ENCODE measurements around the gene FA2H.
"Not testable (repeated sequence)": the region's sequence is repeated elsewhere in the genome, so short reads cannot be mapped to it uniquely, and the experiment has no call there.

Gene FA2H

GRCh38 chr16:74811911-74812310 is 37.3 kb upstream of the FA2H start:
- H3K27me3 ChIP-seq (ENCODE audit: insufficient read depth, poor library complexity, severe bottlenecking) = no peaks in the 10 kb centered on the region
- TF ChIP-seq SPI1 (IDR thresholded peaks at IDR 0.05; ENCODE audit: borderline replicate concordance, low read depth) (no peak), CTCF (IDR thresholded peaks at IDR 0.05; ENCODE audit: insufficient read depth, low read length) (no peak), POLR2AphosphoS5 (IDR thresholded peaks at IDR 0.05; ENCODE audit: low read depth) (no peak), GABPA (IDR thresholded peaks at IDR 0.05; ENCODE audit: low read depth) (no peak)
- TF ChIP-seq, protein P1, sequence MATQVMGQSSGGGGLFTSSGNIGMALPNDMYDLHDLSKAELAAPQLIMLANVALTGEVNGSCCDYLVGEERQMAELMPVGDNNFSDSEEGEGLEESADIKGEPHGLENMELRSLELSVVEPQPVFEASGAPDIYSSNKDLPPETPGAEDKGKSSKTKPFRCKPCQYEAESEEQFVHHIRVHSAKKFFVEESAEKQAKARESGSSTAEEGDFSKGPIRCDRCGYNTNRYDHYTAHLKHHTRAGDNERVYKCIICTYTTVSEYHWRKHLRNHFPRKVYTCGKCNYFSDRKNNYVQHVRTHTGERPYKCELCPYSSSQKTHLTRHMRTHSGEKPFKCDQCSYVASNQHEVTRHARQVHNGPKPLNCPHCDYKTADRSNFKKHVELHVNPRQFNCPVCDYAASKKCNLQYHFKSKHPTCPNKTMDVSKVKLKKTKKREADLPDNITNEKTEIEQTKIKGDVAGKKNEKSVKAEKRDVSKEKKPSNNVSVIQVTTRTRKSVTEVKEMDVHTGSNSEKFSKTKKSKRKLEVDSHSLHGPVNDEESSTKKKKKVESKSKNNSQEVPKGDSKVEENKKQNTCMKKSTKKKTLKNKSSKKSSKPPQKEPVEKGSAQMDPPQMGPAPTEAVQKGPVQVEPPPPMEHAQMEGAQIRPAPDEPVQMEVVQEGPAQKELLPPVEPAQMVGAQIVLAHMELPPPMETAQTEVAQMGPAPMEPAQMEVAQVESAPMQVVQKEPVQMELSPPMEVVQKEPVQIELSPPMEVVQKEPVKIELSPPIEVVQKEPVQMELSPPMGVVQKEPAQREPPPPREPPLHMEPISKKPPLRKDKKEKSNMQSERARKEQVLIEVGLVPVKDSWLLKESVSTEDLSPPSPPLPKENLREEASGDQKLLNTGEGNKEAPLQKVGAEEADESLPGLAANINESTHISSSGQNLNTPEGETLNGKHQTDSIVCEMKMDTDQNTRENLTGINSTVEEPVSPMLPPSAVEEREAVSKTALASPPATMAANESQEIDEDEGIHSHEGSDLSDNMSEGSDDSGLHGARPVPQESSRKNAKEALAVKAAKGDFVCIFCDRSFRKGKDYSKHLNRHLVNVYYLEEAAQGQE (IDR thresholded peaks at IDR 0.05; ENCODE audit: insufficient replicate concordance, low read depth) = no peak
- H3K4me3 ChIP-seq (replicated peaks; ENCODE audit: insufficient read depth, low read length) = no peak overlapping the region
- DNase-seq (ENCODE audit: low read depth in 1 of 2, low spot score in 1 of 2) = no peak
- no peak overlapping the region for H3K27ac ChIP-seq (replicated peaks)

GRCh38 chr16:74811216-74811615 is 36.6 kb upstream of the FA2H start:
- H3K27ac ChIP-seq (replicated peaks); DNase-seq (ENCODE audit: low read depth in 1 of 2, low spot score in 1 of 2); H3K4me3 ChIP-seq (replicated peaks; ENCODE audit: insufficient read depth, low read length); H3K27me3 ChIP-seq (ENCODE audit: insufficient read depth, poor library complexity, severe bottlenecking): not testable (repeated sequence)

DNA sequence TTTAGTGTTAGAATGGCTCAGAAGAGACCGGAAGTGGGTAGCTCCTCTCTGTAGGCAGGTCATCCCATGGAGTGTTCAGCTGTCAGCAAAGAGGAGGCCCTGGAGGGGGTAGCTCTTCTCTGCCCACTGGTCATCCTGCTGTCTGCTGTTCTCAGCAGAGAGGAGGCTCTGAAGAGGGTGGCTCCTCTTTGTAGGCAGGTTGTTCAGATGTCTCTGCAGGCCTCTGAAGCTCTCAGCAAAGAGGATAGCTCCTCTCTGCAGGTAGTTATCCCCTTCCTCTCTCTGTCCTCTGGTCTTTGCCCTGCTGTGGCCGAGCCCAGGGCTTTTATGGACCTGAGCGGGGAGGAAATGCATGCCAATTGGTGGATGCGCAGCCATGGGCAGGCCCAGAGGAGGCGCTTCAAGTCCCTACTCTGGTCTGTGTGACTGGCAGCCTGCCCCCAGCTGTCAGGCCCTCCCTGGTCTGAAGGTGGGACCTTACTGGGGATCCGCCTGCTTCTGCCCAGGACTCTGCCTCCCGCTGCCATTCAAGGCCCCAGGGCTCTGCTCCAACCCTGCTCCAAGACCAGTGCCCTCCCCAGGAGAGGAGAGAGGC is 32.5 kb upstream of the FA2H start:
- Histone ChIP-seq H3K27ac (replicated peaks) (no peak overlapping the region), H3K4me3 (replicated peaks; ENCODE audit: insufficient read depth, low read length) (no peak overlapping the region), H3K27me3 (ENCODE audit: insufficient read depth, poor library complexity, severe bottlenecking) (no peaks in the 10 kb centered on the region)
- TF ChIP-seq GABPA (IDR thresholded peaks at IDR 0.05; ENCODE audit: low read depth) = no peak
- no peak for TF ChIP-seq CTCF (IDR thresholded peaks at IDR 0.05; ENCODE audit: insufficient read depth, low read length)
- TF ChIP-seq SPI1 (IDR thresholded peaks at IDR 0.05; ENCODE audit: borderline replicate concordance, low read depth) = no peak
- no peak for TF ChIP-seq POLR2AphosphoS5 (IDR thresholded peaks at IDR 0.05; ENCODE audit: low read depth)
- TF ChIP-seq, protein P1 (IDR thresholded peaks at IDR 0.05; ENCODE audit: insufficient replicate concordance, low read depth) = no peak
- DNase-seq (ENCODE audit: low read depth in 1 of 2, low spot score in 1 of 2) = no peak

GRCh38 chr16:74800216-74800871 is 25.7 kb upstream of the FA2H start:
- Histone ChIP-seq H3K27ac (replicated peaks) (no peak overlapping the region), H3K27me3 (ENCODE audit: insufficient read depth, poor library complexity, severe bottlenecking) (no peaks in the 10 kb centered on the region), H3K4me3 (replicated peaks; ENCODE audit: insufficient read depth, low read length) (no peak overlapping the region)
- TF ChIP-seq CTCF (IDR thresholded peaks at IDR 0.05; ENCODE audit: insufficient read depth, low read length) (no peak), POLR2AphosphoS5 (IDR thresholded peaks at IDR 0.05; ENCODE audit: low read depth) (no peak), SPI1 (IDR thresholded peaks at IDR 0.05; ENCODE audit: borderline replicate concordance, low read depth) (no peak), GABPA (IDR thresholded peaks at IDR 0.05; ENCODE audit: low read depth) (no peak)
- TF ChIP-seq, protein P1 (IDR thresholded peaks at IDR 0.05; ENCODE audit: insufficient replicate concordance, low read depth) = no peak
- no peak for DNase-seq (ENCODE audit: low read depth in 1 of 2, low spot score in 1 of 2)

Measured in HL-60 (cell line).